Mucosa of stomach (tissue), 1 donor: Measurements from ENCODE around the gene RAB15.
A peak's percentile ranks its signal among the peaks of the same experiment; 100 is the strongest.

ENCODE experiments used
- H3K27me3 ChIP-seq: one replicate; pipeline ENCODE4 v1.7.0; 2013; ENCODE audit warnings: mild to moderate bottlenecking, low read length; ENCODE audit not compliant: control insufficient read depth, insufficient read depth
- H3K36me3 ChIP-seq: one replicate; pipeline ENCODE4 v1.7.0; 2013; ENCODE audit warnings: low read length; ENCODE audit not compliant: control insufficient read depth, insufficient read depth
- H3K4me1 ChIP-seq: one replicate; pipeline ENCODE4 v1.7.0; 2013; ENCODE audit warnings: mild to moderate bottlenecking, low read length; ENCODE audit not compliant: control insufficient read depth, insufficient read depth
- H3K4me3 ChIP-seq: one replicate; pipeline ENCODE4 v1.7.0; 2013; ENCODE audit warnings: low read length
- H3K9ac ChIP-seq: one replicate; pipeline ENCODE4 v1.7.0; 2013; ENCODE audit warnings: mild to moderate bottlenecking, low read length, moderate library complexity
- H3K9me3 ChIP-seq: one replicate; pipeline ENCODE4 v1.7.0; 2013; ENCODE audit warnings: mild to moderate bottlenecking, low read length, moderate library complexity; ENCODE audit not compliant: control insufficient read depth
- donor health status: Pancreatic carcinoma.

RAB15 gene

DNA sequence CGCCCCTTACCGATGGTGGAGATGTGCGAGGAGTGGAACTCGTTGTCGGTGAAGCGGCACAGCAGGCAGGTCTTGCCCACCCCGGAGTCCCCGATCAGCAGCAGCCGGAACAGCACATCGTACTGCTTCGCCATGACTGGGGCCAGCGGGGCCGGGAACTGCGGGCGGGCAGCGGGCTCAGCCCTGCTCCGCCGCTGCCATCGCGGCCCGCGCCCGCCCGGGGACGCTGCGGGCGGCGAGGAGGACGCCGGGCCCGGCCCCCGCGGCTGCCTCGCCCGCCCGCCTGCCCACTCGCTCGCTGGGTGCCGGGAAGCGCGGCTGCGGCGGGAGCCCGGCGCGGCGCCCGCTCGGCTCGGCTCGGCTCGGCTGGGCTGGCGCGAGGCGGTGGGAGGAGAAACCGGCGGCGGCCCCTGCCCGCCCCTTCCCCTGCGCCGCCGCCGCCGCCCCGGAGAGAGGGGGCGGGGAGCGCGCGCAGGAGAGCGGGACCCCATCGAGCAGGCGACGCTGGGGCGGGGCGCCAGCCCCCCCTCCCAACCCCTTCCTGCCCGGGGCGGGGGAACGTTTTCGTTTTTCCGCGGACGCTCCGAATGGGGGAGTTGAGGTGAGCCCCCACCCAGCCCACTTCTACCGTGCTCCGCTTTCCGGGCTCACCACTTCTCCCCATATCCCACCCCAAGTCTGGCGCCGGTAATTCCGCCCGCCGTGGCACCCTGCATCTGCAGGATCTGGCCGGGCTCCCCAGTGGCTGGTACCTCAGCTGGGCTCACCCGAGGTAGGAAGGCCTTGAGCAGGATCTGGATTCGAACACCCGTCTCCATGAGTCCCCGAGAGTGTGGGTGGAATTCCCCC is at the start of gene RAB15:
Gene RAB15, minus strand, starts transcription at position 394 of the 849 bp plus-strand sequence. Its CDS starts 260 bp downstream, at position 134.
- H3K4me1 ChIP-seq = peaks cover 23% of the 10 kb centered on the region
- no peaks in the 10 kb centered on the region for H3K36me3 ChIP-seq
- H3K9me3 ChIP-seq = no peaks in the 10 kb centered on the region
- H3K4me3 ChIP-seq = peak within 1 kb of the TSS; percentile 46
- peak within 1 kb of the TSS; percentile 72 for H3K9ac ChIP-seq
- H3K27me3 ChIP-seq = peaks cover 9% of the 10 kb centered on the region

DNA sequence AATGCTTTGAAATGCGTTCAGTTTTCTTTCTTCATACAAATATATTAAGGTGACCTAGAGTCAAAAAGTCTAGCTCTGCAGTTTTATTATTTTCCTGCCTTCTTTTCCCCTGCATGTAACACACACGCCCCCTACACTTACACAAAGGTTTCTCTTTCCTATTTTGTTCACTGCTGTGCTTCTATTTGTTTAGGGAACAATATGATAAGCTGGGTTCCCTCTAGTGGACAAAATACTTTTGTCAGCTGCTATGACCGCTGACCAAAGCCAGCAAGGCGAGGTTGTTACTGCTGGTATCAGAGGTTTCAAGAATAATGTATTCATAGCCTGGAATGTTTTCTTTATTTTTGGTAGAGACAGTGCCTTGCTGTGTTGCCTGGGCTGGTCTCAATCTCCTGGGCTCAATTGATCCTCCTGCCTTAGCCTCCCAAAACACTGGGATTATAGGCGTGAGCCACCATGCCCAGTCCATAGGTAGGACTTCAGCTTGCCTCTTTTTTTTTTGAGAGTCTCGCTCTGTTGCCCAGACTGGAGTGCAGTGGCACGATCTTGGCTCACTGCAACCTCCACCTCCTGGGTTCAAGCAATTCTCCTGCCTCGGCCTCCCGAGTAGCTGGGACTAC is 47.9 kb upstream of the RAB15 start:
- Histone ChIP-seq H3K36me3 (no peaks in the 10 kb centered on the region), H3K27me3 (no peaks in the 10 kb centered on the region), H3K4me3 (no peak overlapping the region), H3K9ac (no peak overlapping the region), H3K9me3 (no peaks in the 10 kb centered on the region), H3K4me1 (no peaks in the 10 kb centered on the region)

DNA sequence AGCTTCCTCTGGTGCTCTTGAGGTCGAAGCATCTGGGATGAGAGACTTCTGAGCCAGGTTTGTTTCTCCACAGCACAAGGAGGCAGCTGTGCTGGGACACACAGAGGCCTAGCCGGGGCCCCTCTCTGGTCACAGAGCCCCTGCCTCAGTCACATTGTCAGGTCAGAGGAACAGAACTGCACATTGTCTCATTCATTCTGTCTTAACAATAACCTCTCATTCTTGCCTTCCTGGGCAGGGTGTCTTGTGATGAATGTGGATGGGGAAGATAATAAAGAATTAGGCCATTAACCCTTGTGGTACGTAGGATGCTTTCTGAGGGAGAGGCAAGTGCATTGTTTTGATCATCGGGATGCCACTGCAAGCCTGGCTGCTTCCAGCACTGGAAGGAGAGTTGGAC is 44.3 kb upstream of the RAB15 start:
- Histone ChIP-seq H3K4me1 (no peaks in the 10 kb centered on the region), H3K27me3 (no peaks in the 10 kb centered on the region), H3K4me3 (no peak overlapping the region), H3K36me3 (no peaks in the 10 kb centered on the region), H3K9me3 (no peaks in the 10 kb centered on the region), H3K9ac (no peak overlapping the region)

DNA sequence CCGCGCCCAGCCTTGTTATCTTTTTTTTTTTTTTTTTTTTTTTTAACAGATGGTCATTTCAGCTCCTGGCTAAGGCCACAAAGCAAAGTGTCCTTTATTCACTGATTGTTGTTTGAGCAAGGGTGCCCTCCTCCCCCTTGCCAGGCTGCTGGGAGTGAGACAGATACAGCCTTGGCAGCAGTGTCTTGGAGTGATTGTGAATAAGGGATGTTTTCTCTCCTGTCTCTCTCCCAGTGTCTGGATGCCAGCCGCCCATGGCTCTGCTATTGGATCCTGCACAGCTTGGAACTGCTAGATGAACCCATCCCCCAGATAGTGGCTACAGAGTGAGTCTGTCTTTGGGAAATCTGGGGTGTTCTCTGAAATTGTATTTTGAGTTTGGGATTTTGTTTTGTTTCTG is 43.3 kb upstream of the RAB15 start:
- H3K9me3 ChIP-seq = no peaks in the 10 kb centered on the region
- H3K36me3 ChIP-seq = no peaks in the 10 kb centered on the region
- H3K9ac ChIP-seq = no peak overlapping the region
- H3K27me3 ChIP-seq = no peaks in the 10 kb centered on the region
- H3K4me3 ChIP-seq = no peak overlapping the region
- no peaks in the 10 kb centered on the region for H3K4me1 ChIP-seq

DNA sequence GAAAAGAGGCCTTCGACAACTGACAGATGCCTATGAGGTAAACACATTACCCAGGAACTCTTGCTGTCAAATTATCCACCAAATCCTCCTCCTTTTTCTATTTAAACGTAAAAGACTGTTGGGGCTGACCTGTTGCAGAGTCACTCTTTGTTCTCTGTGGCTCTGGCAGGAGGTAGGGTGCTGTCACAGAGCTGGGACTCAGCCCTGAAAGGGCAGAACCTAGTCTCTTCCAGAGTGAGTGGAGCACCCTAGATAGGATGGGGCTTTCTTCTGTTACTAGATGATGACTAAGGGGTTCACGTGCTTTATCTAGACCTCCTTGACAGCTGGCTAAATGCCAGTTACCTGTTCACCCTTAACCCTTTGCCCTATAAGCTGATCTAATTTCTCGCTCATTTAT is 40.2 kb upstream of the RAB15 start:
- Histone ChIP-seq H3K4me3 (no peak overlapping the region), H3K4me1 (no peaks in the 10 kb centered on the region), H3K9ac (no peak overlapping the region), H3K9me3 (no peaks in the 10 kb centered on the region), H3K27me3 (no peaks in the 10 kb centered on the region), H3K36me3 (no peaks in the 10 kb centered on the region)

DNA sequence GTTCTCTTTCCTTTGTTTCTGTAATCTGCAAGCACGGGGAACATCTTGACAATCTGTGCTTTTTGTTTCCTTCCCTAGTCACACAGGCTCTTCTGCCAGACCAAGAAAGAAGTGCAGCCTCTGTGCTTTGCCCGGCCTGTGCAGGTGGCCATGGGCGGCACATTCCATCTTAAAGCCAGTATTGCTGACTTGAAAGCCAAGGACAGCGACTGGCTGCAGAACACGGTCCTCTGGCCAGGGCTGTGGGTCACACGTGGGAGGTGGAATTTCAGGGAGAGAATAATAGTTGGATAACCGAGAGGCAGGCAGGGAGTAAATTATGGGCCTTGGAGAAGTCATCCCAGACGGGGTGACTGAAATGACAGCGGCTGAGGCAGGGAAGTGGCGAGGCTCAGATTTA is 39.4 kb upstream of the RAB15 start:
- no peak overlapping the region for H3K4me3 ChIP-seq
- H3K9ac ChIP-seq = no peak overlapping the region
- no peaks in the 10 kb centered on the region for H3K4me1 ChIP-seq
- no peaks in the 10 kb centered on the region for H3K27me3 ChIP-seq
- H3K9me3 ChIP-seq = no peaks in the 10 kb centered on the region
- no peaks in the 10 kb centered on the region for H3K36me3 ChIP-seq

DNA sequence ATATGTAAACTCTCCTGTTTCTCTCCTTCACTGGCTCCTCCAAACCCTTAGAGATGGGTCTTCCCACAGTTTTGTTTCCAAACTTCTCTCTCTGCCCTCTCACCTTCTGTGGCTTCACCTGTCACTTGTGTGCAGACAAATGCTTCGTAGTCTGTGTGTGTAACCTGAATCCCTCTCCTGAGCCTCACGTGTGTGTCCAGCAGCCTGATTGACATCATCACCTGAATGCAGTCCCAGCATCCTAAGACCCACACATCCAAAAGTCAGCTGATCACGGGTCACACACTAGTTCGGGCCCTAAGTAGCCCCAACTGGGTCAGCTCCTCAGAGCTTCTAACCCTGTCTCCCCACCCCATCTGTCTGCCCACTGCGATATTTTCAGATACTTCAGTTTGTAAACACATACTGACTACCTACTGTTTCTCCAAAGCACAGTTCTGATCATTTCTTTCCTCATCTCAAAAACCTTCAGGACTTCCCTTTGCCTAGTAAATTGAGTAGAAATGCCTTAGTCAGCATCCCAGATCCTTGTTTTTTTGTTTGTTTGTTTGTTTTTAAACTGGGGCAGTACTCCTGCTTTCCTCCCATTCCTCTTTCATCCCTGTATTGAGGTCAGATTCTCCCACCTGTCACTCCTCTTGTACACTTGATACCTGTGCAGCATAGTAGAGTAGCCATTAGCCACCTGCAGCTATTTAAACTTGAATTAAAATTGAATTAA is 38.2 kb upstream of the RAB15 start:
- no peaks in the 10 kb centered on the region for H3K27me3 ChIP-seq
- H3K4me1 ChIP-seq = no peaks in the 10 kb centered on the region
- no peaks in the 10 kb centered on the region for H3K36me3 ChIP-seq
- H3K4me3 ChIP-seq = no peak overlapping the region
- no peak overlapping the region for H3K9ac ChIP-seq
- H3K9me3 ChIP-seq = no peaks in the 10 kb centered on the region

DNA sequence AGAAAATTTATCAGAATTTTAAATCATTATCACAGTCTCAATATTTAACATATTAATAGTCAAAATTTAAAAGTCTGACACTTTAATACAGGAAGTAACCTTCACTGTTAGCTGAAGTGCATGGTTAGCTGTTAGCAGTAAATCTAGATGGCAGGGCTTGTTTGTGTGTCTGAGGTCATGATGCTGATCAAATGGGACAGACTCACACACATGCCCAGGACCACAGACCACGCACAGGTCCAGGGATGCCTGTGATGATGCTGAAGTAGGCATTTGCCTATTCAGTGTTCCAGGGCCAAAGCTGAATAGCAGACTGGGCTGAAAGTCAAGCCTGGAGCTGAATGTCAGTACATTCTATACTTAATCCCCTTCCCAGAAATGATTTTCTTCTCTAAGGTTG is 35.1 kb upstream of the RAB15 start:
- no peak overlapping the region for H3K4me3 ChIP-seq

DNA sequence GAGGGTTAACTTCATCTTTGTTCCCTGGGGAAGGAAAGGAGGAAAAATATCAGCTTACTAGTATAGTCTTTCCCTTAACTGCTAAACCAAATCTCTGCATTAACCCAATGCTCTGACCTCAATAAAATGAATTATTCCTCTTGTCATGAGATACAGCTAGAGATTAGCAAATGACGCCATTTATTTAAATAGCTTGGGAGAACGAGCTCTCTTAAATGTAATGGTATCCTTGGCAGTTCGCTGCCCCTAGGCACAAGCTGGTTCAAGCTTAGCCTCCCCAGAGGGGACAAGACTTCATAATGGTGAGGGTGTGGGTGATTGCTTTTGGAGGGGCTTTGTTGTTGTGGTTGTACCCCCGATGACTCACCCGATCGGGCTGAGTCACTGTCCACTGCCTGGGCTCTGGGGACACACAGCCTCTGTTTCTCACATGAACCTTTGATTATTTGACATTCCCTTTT is 34.2 kb upstream of the RAB15 start:
- no peaks in the 10 kb centered on the region for H3K9me3 ChIP-seq
- H3K4me3 ChIP-seq = no peak overlapping the region
- no peaks in the 10 kb centered on the region for H3K27me3 ChIP-seq
- H3K9ac ChIP-seq = no peak overlapping the region
- no peaks in the 10 kb centered on the region for H3K36me3 ChIP-seq
- no peaks in the 10 kb centered on the region for H3K4me1 ChIP-seq

More for the DNA sequence above, 35.1 kb upstream of the RAB15 start:
- Histone ChIP-seq H3K9ac (no peak overlapping the region), H3K36me3 (no peaks in the 10 kb centered on the region), H3K27me3 (no peaks in the 10 kb centered on the region), H3K4me1 (no peaks in the 10 kb centered on the region), H3K9me3 (no peaks in the 10 kb centered on the region)

DNA sequence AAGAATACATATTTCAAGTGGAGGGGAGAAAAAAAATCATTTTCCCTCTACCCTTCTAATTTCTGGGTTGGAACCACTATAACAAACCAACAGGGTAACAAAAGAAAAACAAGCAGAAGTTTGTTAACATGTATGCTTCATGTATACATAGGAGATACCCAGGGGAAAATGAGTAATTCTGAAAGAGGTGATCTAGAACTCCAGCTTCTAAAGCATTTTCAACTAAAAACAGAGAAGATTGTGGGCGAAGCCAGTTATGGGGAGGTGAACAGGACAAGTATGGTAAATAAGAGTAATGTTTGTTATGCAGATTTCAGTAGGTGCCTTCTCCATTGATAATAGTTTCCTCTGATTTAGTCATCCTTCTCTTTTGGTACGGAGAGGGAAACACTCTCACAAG is 31.3 kb upstream of the RAB15 start:
- H3K36me3 ChIP-seq = no peaks in the 10 kb centered on the region
- H3K9ac ChIP-seq = no peak overlapping the region
- H3K4me3 ChIP-seq = no peak overlapping the region
- no peaks in the 10 kb centered on the region for H3K9me3 ChIP-seq
- no peaks in the 10 kb centered on the region for H3K27me3 ChIP-seq
- peaks cover 4% of the 10 kb centered on the region for H3K4me1 ChIP-seq

DNA sequence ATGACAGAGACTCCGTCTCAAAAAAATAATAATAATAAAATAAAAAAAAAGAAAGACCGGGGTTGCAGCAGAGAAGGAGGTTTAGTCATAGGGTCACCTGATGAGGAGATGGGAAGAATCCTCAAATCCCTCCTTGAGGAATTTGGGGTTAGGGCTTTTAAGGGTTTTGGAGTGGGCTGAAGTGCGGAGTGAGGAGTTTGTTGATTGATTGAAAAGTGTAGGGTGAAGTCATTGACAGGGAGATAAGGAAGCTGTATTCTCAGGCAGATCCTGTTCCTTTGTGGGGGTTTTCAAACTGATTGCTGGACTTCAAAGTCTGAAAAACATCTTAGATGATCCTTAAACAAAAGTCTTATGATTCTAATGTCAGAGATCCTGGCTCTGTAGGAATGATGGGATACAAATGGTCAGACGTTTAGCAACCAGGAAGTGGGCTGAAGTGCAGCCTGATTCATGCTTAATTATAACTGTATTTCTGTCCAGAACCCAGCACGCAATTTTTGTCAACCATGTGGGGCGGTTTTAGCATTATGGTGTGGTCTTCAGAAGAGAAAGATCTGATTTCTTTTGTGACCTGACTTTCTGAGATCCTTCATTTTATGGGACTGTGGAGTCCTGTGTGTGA is 30.6 kb upstream of the RAB15 start:
- Histone ChIP-seq H3K9me3 (no peaks in the 10 kb centered on the region), H3K36me3 (no peaks in the 10 kb centered on the region), H3K9ac (no peak overlapping the region), H3K4me1 (peaks cover 4% of the 10 kb centered on the region), H3K4me3 (no peak overlapping the region), H3K27me3 (no peaks in the 10 kb centered on the region)

DNA sequence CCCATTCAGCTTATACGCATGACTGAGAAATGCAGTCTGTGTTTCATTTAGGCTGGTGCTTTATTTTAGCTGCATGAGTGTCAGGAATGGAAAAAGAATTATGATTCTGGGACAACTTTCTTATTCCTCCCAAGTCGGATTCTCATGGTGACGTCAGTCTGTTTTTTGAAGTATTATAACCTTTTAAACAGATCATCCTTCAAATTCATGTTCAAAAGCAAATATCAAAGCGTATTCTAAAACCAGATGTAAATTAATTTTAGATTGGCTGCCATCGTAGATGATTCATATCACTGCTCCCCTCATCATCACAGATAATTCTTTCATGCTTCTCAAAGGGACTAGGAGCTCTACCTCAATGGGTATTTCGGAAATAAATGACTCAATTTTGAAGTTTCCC is 29.6 kb upstream of the RAB15 start:
- Histone ChIP-seq H3K4me1 (peaks cover 4% of the 10 kb centered on the region), H3K27me3 (no peaks in the 10 kb centered on the region)

More for the DNA sequence above, 29.6 kb upstream of the RAB15 start:
- H3K9me3 ChIP-seq = no peaks in the 10 kb centered on the region
- H3K9ac ChIP-seq = no peak overlapping the region
- no peaks in the 10 kb centered on the region for H3K36me3 ChIP-seq
- no peak overlapping the region for H3K4me3 ChIP-seq
